MCF 10A (cell line): ENCODE results near the gene TPX2. TPM values are rescaled to one million over a fixed set of nuclear protein-coding genes. Genes with fewer than 3 reads are reported as not detected.

Experiments used
- BruUV-seq: library from RNA; stranded (reverse); fragments of 400-500 nt; replicated peaks from 2 replicates; lab custom pipeline; 2021; lab: Mats Ljungman, UMichigan
- CTCF ChIA-PET: fragments of 300-600 bp; sonication (Branson Sonifier 250); formaldehyde crosslinking; extraction: SDS; loops from one replicate; lab custom pipeline; 2021; ENCODE audit warnings: antibody characterized with exemption, inconsistent platforms; lab: Yijun Ruan, JAX
- POLR2A ChIA-PET: fragments of 300-600, 350-650 bp; sonication (Branson Sonifier 250); formaldehyde crosslinking; extraction: SDS; loops from one replicate; lab custom pipeline; 2020; ENCODE audit warnings: antibody characterized with exemption, inconsistent platforms; lab: Yijun Ruan, JAX
- DNase-seq: peaks from one replicate; pipeline ENCODE4 v3.0.0-alpha.2; 2018; ENCODE audit not compliant: unreplicated experiment
- H3K27ac Mint-ChIP-seq: one replicate; pipeline ENCODE4 v1.8.0; 2022; ENCODE audit warnings: mild to moderate bottlenecking, low read depth, mixed read lengths; ENCODE audit not compliant: unreplicated experiment
- H3K27me3 Mint-ChIP-seq: one replicate; pipeline ENCODE4 v1.8.0; 2022; ENCODE audit warnings: mixed read lengths; ENCODE audit not compliant: insufficient read depth, unreplicated experiment
- H3K36me3 Mint-ChIP-seq: one replicate; pipeline ENCODE4 v1.8.0; 2022; ENCODE audit warnings: mild to moderate bottlenecking, moderate library complexity, mixed read lengths; ENCODE audit not compliant: insufficient read depth, unreplicated experiment
- H3K4me1 Mint-ChIP-seq: one replicate; pipeline ENCODE4 v1.8.0; 2022; ENCODE audit warnings: mixed read lengths; ENCODE audit not compliant: insufficient read depth, unreplicated experiment
- H3K4me3 Mint-ChIP-seq: one replicate; pipeline ENCODE4 v1.8.0; 2022; ENCODE audit warnings: mild to moderate bottlenecking, moderate library complexity, mixed read lengths; ENCODE audit not compliant: unreplicated experiment
- H3K9me3 Mint-ChIP-seq: one replicate; pipeline ENCODE4 v1.8.0; 2022; ENCODE audit warnings: mixed read lengths; ENCODE audit not compliant: unreplicated experiment
- intact Hi-C: fragments of 100-400 bp; cut with micrococcal nuclease; formaldehyde crosslinking; loops from 2 replicates; pipeline ENCODE4 v1.14.1; 2022
- total RNA-seq: library from RNA; stranded (reverse); gene quantifications from 2 replicates; pipeline ENCODE4 v1.2.3, GENCODE V29; 2022
- TF ChIP-seq, protein P1 (sequence below): fragments of 200-600 bp; IDR thresholded peaks from one replicate; pipeline ENCODE4 v1.8.0; 2022; ENCODE audit warnings: antibody characterized with exemption, mild to moderate bottlenecking; ENCODE audit not compliant: unreplicated experiment

The TPX2 gene
- total RNA-seq, 1 experiment from 2014 or later = 79.6 TPM

DNA sequence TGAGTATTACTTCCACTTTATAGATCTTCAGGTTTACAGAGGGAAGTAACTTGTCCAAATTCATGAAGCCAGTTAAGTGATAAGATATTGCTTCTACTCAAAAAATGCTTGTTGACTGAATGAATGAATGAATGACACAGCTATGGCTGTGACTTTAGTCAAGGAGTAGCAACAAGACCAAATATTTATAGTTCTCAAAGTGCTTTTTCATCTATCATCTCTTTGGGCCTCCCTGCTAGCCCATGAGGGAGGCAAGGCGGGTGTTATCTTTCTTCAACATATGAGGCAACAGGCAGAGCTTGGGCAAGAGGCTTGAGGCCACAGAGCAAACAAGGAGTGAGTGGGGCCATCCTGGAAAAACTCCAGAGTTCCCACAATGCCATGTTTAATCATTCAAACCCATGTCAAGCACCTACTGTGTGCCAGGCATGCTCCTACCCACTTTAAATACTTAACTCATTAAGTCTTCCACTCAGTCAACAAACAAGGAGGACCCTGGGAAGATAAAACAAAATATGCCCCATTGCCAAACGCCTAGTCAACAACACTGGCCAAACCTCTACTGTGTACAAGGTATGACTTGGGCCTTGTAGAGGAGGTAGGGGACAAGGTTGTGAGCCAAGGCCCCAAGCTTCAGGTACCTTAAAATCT lies 32.4 kb upstream of the TPX2 start:
- ChIA-PET CTCF (interaction anchor here (0.6 to 21.5 kb wide), 10 partner anchors 13 to 153 kb away, joined by 3 to 429 read pairs (median 3); partner anchors contain the start of gene BCL2L1), POLR2A (interaction anchor here (0.5 to 11.4 kb wide), 9 partner anchors 12 to 101 kb away, joined by 3 to 491 read pairs (median 9); partner anchors contain the start of genes BCL2L1, ID1 and TPX2)
- no peaks in the 10 kb centered on the region for H3K9me3 Mint-ChIP-seq
- BruUV-seq = no TSS peak
- peaks cover 60% of the 10 kb centered on the region for H3K4me1 Mint-ChIP-seq
- peaks cover 63% of the 10 kb centered on the region for H3K36me3 Mint-ChIP-seq
- intact Hi-C loops = no loop called here
- peak; percentile 54 for DNase-seq
- H3K27me3 Mint-ChIP-seq = no peaks in the 10 kb centered on the region
- TF ChIP-seq, protein P1, sequence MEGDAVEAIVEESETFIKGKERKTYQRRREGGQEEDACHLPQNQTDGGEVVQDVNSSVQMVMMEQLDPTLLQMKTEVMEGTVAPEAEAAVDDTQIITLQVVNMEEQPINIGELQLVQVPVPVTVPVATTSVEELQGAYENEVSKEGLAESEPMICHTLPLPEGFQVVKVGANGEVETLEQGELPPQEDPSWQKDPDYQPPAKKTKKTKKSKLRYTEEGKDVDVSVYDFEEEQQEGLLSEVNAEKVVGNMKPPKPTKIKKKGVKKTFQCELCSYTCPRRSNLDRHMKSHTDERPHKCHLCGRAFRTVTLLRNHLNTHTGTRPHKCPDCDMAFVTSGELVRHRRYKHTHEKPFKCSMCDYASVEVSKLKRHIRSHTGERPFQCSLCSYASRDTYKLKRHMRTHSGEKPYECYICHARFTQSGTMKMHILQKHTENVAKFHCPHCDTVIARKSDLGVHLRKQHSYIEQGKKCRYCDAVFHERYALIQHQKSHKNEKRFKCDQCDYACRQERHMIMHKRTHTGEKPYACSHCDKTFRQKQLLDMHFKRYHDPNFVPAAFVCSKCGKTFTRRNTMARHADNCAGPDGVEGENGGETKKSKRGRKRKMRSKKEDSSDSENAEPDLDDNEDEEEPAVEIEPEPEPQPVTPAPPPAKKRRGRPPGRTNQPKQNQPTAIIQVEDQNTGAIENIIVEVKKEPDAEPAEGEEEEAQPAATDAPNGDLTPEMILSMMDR = no peak
- no peak overlapping the region for H3K4me3 Mint-ChIP-seq
- H3K27ac Mint-ChIP-seq = peak overlapping the region; percentile 92

DNA sequence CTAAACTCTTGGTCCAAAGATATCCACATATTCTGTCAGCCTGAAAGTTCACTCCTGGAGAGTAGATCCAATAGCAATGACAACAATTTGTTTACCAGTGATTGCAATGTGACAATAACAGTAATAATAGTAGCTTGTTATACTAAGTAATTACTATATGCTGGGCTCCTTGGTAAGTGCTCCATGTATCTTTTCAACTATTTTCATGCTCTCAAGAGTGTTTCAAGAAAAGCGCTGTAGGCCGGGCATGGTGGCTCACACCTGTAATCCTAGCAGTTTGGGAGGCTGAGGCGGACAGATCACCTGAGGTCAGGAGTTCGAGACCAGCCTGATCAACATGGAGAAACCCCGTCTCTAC lies 31.9 kb upstream of the TPX2 start:
- H3K27me3 Mint-ChIP-seq = no peaks in the 10 kb centered on the region
- H3K4me3 Mint-ChIP-seq = no peak overlapping the region
- ChIA-PET CTCF (interaction anchor here (0.6 to 21.5 kb wide), 5 partner anchors 13 to 53 kb away, joined by 3 to 429 read pairs (median 3); partner anchors contain the start of gene BCL2L1), POLR2A (interaction anchor here (0.5 to 11.4 kb wide), 8 partner anchors 11 to 102 kb away, joined by 3 to 491 read pairs (median 23); partner anchors contain the start of genes BCL2L1, ID1 and TPX2)
- BruUV-seq = no TSS peak
- intact Hi-C loops = no loop called here
- no peak for DNase-seq
- no peaks in the 10 kb centered on the region for H3K9me3 Mint-ChIP-seq
- H3K27ac Mint-ChIP-seq = no peak overlapping the region
- peaks cover 59% of the 10 kb centered on the region for H3K36me3 Mint-ChIP-seq
- peaks cover 56% of the 10 kb centered on the region for H3K4me1 Mint-ChIP-seq
- TF ChIP-seq, protein P1 = no peak

DNA sequence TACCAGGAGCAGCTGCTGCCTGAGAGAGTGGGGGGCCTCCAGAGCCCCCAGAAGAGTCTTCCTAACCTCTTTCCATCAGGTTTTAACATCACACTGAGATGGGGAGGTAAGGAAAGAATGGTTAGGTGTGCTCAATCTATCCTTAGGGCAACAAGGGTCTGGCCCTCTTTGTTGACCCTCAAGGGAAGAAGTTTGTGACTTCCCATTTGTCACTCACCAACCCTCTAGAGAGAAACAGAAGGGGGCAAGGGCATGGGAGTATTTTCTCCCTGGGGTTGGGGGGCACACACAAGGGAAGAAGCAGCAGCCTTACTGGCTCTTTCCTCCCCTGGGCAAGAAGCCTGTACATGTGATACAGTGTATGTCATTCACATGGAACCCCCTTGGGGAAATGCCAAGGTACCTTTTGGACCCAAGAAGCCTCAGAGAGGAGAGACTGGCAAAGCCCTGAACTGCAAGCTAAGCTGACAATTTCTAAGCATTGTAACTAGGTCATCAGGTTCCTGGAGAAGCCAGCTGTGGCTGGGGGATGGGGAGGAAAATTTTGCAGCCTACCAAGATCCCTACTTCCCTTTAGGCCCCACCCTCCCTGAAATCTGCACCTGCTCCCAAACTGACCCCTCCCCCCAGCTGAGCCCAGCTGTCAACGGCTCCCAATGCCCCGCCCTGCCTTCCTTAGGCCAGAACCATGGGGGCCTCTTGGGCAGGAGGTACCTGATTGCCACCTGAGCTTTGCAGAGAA lies 30.9 kb upstream of the TPX2 start:
- Mint-ChIP-seq H3K27ac (peak overlapping the region; percentile 77), H3K4me1 (peaks cover 65% of the 10 kb centered on the region), H3K4me3 (no peak overlapping the region), H3K36me3 (peaks cover 62% of the 10 kb centered on the region), H3K9me3 (no peaks in the 10 kb centered on the region), H3K27me3 (no peaks in the 10 kb centered on the region)
- intact Hi-C loops = no loop called here
- ChIA-PET CTCF (interaction anchor here (0.6 to 21.5 kb wide), 6 partner anchors 9 to 127 kb away, joined by 3 to 429 read pairs (median 3); partner anchors contain the start of gene BCL2L1), POLR2A (interaction anchor here (0.5 to 11.4 kb wide), 8 partner anchors 10 to 103 kb away, joined by 3 to 491 read pairs (median 74); partner anchors contain the start of genes BCL2L1, ID1 and TPX2)
- no peak for DNase-seq
- TF ChIP-seq, protein P1 = no peak
- no TSS peak for BruUV-seq
